ENCODE results near the gene CNTNAP2.

- TF ChIP-seq CTCF (IDR thresholded peaks at IDR 0.05): peak; percentile 20 to 55 (median 27)
- no peak for TF ChIP-seq POLR2AphosphoS5 (IDR thresholded peaks at IDR 0.05; ENCODE audit: insufficient read depth in 1 of 2, low read depth in 1 of 2)
These were observed 2125.8 kb downstream of the CNTNAP2 start for GRCh38 chr7:148242294-148242821.
